Stomach (tissue), 9 donors: Measurements from ENCODE around the gene CLDN11. TPM values are rescaled to one million over a fixed set of nuclear protein-coding genes. Genes with fewer than 3 reads are reported as not detected.

Experiments used
- DNase-seq, 2 donors: peaks; one replicate each; pipeline versions ENCODE4 v3.0.0 to v3.0.0-alpha.2; 2013 to 2019
- H3K27ac ChIP-seq, 5 donors: fragments of 200-600 bp in 4 of 5; sonication (generic) in 4 of 5; one replicate each; pipeline ENCODE4 v1.5.1; 2013 to 2019; ENCODE audit warnings: mild to moderate bottlenecking in 1 of 5, moderate library complexity in 1 of 5
- H3K27me3 ChIP-seq, 3 donors: fragments of 200-600 bp; sonication (generic); one replicate each; pipeline ENCODE4 v1.5.1; 2017 to 2019; ENCODE audit warnings: mixed run types in 1 of 3
- H3K36me3 ChIP-seq, 4 donors: fragments of 200-600 bp; sonication (generic); 1 replicate in 3 of 4; 2 replicates in 1 of 4; pipeline ENCODE4 v1.5.1; 2016 to 2019
- H3K4me1 ChIP-seq, 4 donors: fragments of 200-600 bp; sonication (generic); one replicate each; pipeline ENCODE4 v1.5.1; 2016 to 2019
- H3K4me3 ChIP-seq, 4 donors: fragments of 200-600 bp; sonication (generic) in 3 of 4; one replicate each; pipeline ENCODE4 v1.5.1; 2016 to 2019; ENCODE audit warnings: mild to moderate bottlenecking in 1 of 4
- H3K9me3 ChIP-seq, 4 donors: fragments of 200-600 bp; sonication (generic); one replicate each; pipeline ENCODE4 v1.5.1; 2016 to 2019
- CTCF ChIP-seq, 7 experiments: fragments of 450-650 bp in 4 of 7; fragments of 200-600 bp in 3 of 7; sonication (generic) in 3 of 7; IDR thresholded peaks; one replicate each; pipeline ENCODE4 v1.5.1; 2016 to 2019; ENCODE audit warnings: antibody characterized with exemption in 7 of 7, control low read depth in 2 of 7, mild to moderate bottlenecking in 1 of 7
- EP300 ChIP-seq: sonication (generic); formaldehyde crosslinking; IDR thresholded peaks from one replicate; pipeline ENCODE4 v1.6.1; 2017; ENCODE audit warnings: antibody characterized with exemption
- POLR2A ChIP-seq, 4 donors: fragments of 450-650 bp; IDR thresholded peaks; one replicate each; pipeline ENCODE4 v1.6.1; 2016; ENCODE audit warnings: antibody characterized with exemption in 4 of 4, control low read depth in 2 of 4, mild to moderate bottlenecking in 1 of 4, moderate library complexity in 1 of 4
- POLR2AphosphoS5 ChIP-seq, 3 donors: sonication (generic); formaldehyde crosslinking; IDR thresholded peaks; one replicate each; pipeline ENCODE4 v1.6.1; 2016; ENCODE audit warnings: antibody characterized with exemption in 3 of 3
- WGBS, 5 donors: extraction: QIAGEN DNeasy Blood & Tissue Kit in 3 of 5; methylation state at CpG; one replicate each; pipeline versions ENCODE4 v1.1.5 to v1.1.7; 2013 to 2018; 5-methylcytosine and 5-hydroxymethylcytosine counted together
- intact Hi-C: fragments of 100-400 bp; cut with DNase I; formaldehyde crosslinking; loops from one replicate; pipeline ENCODE4 v1.15.1; 2023; ENCODE audit warnings: low total_unique reads
- polyA plus RNA-seq, 3 donors: library from polyadenylated mRNA; stranded (reverse); fragments of 200-250 nt; gene quantifications; one replicate each; pipeline ENCODE4 v1.2.3, GENCODE V29; 2013
- total RNA-seq, 5 donors: library from RNA; depleted of rRNA; stranded (reverse); fragments of >200 nt; gene quantifications; one replicate each; pipeline versions ENCODE4 v1.1.0 to v1.2.3, GENCODE V29; 2014 to 2016
- donor health status: healthy with polysubstance abuse.
- donor health status: Bipolar disorder and iron deficiency.
- donor health status: healthy.

CLDN11 gene
- total and polyA plus RNA-seq, 8 donors = 1.00 to 13.0 (median 4.3) TPM; not detected in 2

GRCh38 chr3:170458285-170458684 lies 39.6 kb downstream of the CLDN11 start:
- no peak for TF ChIP-seq CTCF (IDR thresholded peaks at IDR 0.05)
- TF ChIP-seq EP300 = no peak
- no peak for TF ChIP-seq POLR2AphosphoS5 (IDR thresholded peaks at IDR 0.05)
- TF ChIP-seq POLR2A (IDR thresholded peaks at IDR 0.05) = no peak
- no peaks in the 10 kb centered on the region for H3K4me1 ChIP-seq
- WGBS, 5 donors = 54 to 68% (median 60%) methylated on average over 4 of the region's 4 CpGs

GRCh38 chr3:170463011-170463410 lies 44.3 kb downstream of the CLDN11 start:
- DNase-seq = no peak
- WGBS, 5 donors = 70 to 84% (median 75%) methylated on average over 4 of the region's 4 CpGs
- Histone ChIP-seq H3K36me3 (no peaks in the 10 kb centered on the region), H3K27me3 (peaks cover 0 to 3% (median 0%) of the 10 kb centered on the region in 3 donors), H3K9me3 (no peaks in the 10 kb centered on the region), H3K27ac (no peak overlapping the region), H3K4me1 (peaks cover 0 to 17% (median 4%) of the 10 kb centered on the region in 4 donors), H3K4me3 (no peak overlapping the region)
- TF ChIP-seq POLR2AphosphoS5 (IDR thresholded peaks at IDR 0.05) (no peak), EP300 (no peak), POLR2A (IDR thresholded peaks at IDR 0.05) (no peak), CTCF (IDR thresholded peaks at IDR 0.05) (no peak)
- intact Hi-C loops = no loop called here

More at GRCh38 chr3:170458285-170458684, 39.6 kb downstream of the CLDN11 start:
- Histone ChIP-seq H3K27ac (no peak overlapping the region), H3K36me3 (no peaks in the 10 kb centered on the region), H3K27me3 (no peaks in the 10 kb centered on the region), H3K4me3 (no peak overlapping the region), H3K9me3 (no peaks in the 10 kb centered on the region)
- no peak for DNase-seq
- intact Hi-C loops = no loop called here

GRCh38 chr3:170465955-170466354 lies 47.3 kb downstream of the CLDN11 start:
- peak in 1 of 2 donors; percentile 28 for DNase-seq
- Histone ChIP-seq H3K4me3 (no peak overlapping the region), H3K27me3 (peaks cover 0 to 3% (median 0%) of the 10 kb centered on the region in 3 donors), H3K36me3 (no peaks in the 10 kb centered on the region), H3K4me1 (peaks cover 8 to 40% (median 29%) of the 10 kb centered on the region in 4 donors), H3K9me3 (no peaks in the 10 kb centered on the region), H3K27ac (no peak overlapping the region)
- TF ChIP-seq POLR2A (IDR thresholded peaks at IDR 0.05) (no peak), POLR2AphosphoS5 (IDR thresholded peaks at IDR 0.05) (peak in 1 of 3 donors; percentile 23), EP300 (no peak), CTCF (IDR thresholded peaks at IDR 0.05) (no peak)
- intact Hi-C loops = no loop called here
- WGBS, 5 donors = 30 to 63% (median 44%) methylated on average over 3 of the region's 3 CpGs

- Histone ChIP-seq H3K4me1 (peaks cover 8 to 42% (median 29%) of the 10 kb centered on the region in 4 donors), H3K27ac (no peak overlapping the region), H3K36me3 (no peaks in the 10 kb centered on the region), H3K27me3 (peaks cover 0 to 7% (median 0%) of the 10 kb centered on the region in 3 donors), H3K9me3 (no peaks in the 10 kb centered on the region), H3K4me3 (no peak overlapping the region)
- DNase-seq = peak in 1 of 2 donors; percentile 38
- WGBS, 5 donors = 78 to 89% (median 84%) methylated on average over 14 of the region's 14 CpGs
- intact Hi-C loops = no loop called here
- no peak for TF ChIP-seq EP300
- TF ChIP-seq CTCF (IDR thresholded peaks at IDR 0.05) = no peak
- no peak for TF ChIP-seq POLR2A (IDR thresholded peaks at IDR 0.05)
- TF ChIP-seq POLR2AphosphoS5 (IDR thresholded peaks at IDR 0.05) = no peak
Measured at GRCh38 chr3:170467007-170467406, 48.3 kb downstream of the CLDN11 start.
